Tibial nerve (tissue), 4 donors: ENCODE results near the gene ZNF232.
"Not testable (repeated sequence)": the region's sequence is repeated elsewhere in the genome, so short reads cannot be mapped to it uniquely, and the experiment has no call there.

Experiments
- EP300 ChIP-seq, 2 donors: sonication (generic); formaldehyde crosslinking; IDR thresholded peaks; one replicate each; pipeline ENCODE4 v1.6.1; 2017; ENCODE audit warnings: antibody characterized with exemption in 2 of 2, mild to moderate bottlenecking in 1 of 2
- POLR2A ChIP-seq, 2 donors: fragments of 450-650 bp; IDR thresholded peaks; one replicate each; pipeline ENCODE4 v1.6.1; 2017; ENCODE audit warnings: antibody characterized with exemption in 2 of 2, mild to moderate bottlenecking in 2 of 2, moderate library complexity in 2 of 2
- TF ChIP-seq, protein P1 (sequence below), 5 experiments: fragments of 200-600 bp in 3 of 5; fragments of 450-650 bp in 2 of 5; sonication (generic) in 3 of 5; IDR thresholded peaks; one replicate each; pipeline ENCODE4 v1.5.1; 2016 to 2019; ENCODE audit warnings: antibody characterized with exemption in 5 of 5, mild to moderate bottlenecking in 3 of 5, moderate library complexity in 2 of 5

DNA sequence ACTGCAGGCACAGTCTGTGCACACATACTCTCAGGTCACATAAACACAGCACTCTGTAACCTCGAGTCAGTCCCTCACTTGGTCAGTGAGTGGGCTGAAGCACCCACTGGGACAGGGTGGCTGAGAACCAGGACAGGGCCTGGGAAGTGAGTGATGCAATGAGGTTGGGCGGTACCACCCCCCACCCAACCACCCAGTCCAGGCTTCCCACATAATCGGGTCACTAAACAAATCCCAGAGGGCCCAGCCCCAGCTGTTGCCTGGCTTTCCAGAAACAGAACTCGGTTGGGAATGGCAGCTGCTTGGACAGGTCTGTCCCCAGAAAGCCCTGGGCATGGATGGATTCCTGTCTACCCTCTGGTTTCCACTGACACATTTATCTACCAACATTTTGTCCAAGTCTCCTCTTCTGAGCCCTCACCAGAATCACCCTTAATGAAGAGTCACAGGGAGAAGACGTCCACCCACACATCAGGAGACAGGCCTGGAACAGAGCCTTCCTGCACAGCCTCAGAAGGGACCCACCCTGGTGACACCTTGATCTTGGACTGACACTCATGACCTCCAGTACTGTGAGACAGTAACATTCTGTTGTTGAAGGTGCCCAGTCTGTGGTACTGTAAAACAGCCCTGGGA is 12.6 kb upstream of the ZNF232 start:
- TF ChIP-seq, protein P1, sequence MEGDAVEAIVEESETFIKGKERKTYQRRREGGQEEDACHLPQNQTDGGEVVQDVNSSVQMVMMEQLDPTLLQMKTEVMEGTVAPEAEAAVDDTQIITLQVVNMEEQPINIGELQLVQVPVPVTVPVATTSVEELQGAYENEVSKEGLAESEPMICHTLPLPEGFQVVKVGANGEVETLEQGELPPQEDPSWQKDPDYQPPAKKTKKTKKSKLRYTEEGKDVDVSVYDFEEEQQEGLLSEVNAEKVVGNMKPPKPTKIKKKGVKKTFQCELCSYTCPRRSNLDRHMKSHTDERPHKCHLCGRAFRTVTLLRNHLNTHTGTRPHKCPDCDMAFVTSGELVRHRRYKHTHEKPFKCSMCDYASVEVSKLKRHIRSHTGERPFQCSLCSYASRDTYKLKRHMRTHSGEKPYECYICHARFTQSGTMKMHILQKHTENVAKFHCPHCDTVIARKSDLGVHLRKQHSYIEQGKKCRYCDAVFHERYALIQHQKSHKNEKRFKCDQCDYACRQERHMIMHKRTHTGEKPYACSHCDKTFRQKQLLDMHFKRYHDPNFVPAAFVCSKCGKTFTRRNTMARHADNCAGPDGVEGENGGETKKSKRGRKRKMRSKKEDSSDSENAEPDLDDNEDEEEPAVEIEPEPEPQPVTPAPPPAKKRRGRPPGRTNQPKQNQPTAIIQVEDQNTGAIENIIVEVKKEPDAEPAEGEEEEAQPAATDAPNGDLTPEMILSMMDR (IDR thresholded peaks at IDR 0.05): not testable (repeated sequence)
- TF ChIP-seq POLR2A, EP300 (IDR thresholded peaks at IDR 0.05): not testable (repeated sequence)
